DOHH2 (cell line): ENCODE results near the gene IFT122.

ENCODE experiments used
- CTCF ChIP-seq: fragments of 200-600 bp; sonication (generic); IDR thresholded peaks from one replicate; pipeline ENCODE4 v1.5.1; 2014; ENCODE audit warnings: antibody characterized with exemption, mild to moderate bottlenecking, low read depth, low read length; ENCODE audit not compliant: poor library complexity, severe bottlenecking
- EZH2phosphoT487 ChIP-seq: fragments of 200-600 bp; sonication (generic); IDR thresholded peaks from 2 replicates; pipeline ENCODE4 v1.6.1; 2017; ENCODE audit warnings: borderline replicate concordance, mild to moderate bottlenecking, antibody characterized with exemption, low read length, moderate library complexity, mixed read lengths

DNA sequence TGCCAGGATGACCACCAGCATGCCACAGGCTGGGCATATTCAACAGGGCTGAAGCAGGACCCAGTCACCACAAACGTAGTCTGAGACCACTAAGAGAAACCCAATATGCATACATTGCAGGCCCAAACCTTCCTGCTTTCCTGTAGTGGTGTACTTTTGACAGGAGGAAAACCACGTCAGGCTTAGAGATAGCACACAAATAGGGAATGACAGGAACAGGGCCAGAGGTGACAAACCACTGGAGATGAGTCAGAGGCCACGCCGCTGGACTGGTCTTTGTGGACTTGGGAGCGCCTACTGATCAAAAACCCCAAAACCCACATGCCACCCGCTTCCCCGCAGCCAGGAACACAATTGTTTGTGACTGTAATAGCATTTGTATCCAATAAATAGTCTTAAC is 8.0 kb upstream of the IFT122 start:
- TF ChIP-seq CTCF: no peak
- TF ChIP-seq EZH2phosphoT487: no peak
